HCT116 (cell line): ENCODE results near the gene PRR14L. TPM values are rescaled to one million over a fixed set of nuclear protein-coding genes. Genes with fewer than 3 reads are reported as not detected.

Experiments used
- CEBPB ChIP-seq: IDR thresholded peaks from 2 replicates; pipeline ENCODE4 v1.6.1; 2012; ENCODE audit warnings: low read depth
- EGR1 ChIP-seq: IDR thresholded peaks from 2 replicates; pipeline ENCODE4 v1.6.1; 2012; ENCODE audit warnings: low read depth
- ELF1 ChIP-seq: IDR thresholded peaks from 2 replicates; pipeline ENCODE4 v1.6.1; 2012; ENCODE audit warnings: low read depth, borderline replicate concordance
- EZH2 ChIP-seq: fragments of 200-600 bp; sonication (generic); IDR thresholded peaks from 2 replicates; pipeline ENCODE4 v1.6.1; 2017; ENCODE audit warnings: antibody characterized with exemption, mixed run types
- EZH2phosphoT487 ChIP-seq: fragments of 200-600 bp; IDR thresholded peaks from 2 replicates; pipeline ENCODE4 v1.6.1; 2018; ENCODE audit warnings: antibody characterized with exemption, borderline replicate concordance
- FOSL1 ChIP-seq: IDR thresholded peaks from 2 replicates; pipeline ENCODE4 v1.6.1; 2012; ENCODE audit warnings: low read depth
- JUND ChIP-seq: IDR thresholded peaks from 2 replicates; pipeline ENCODE4 v1.6.1; 2012
- POLR2A ChIP-seq: IDR thresholded peaks from 2 replicates; pipeline ENCODE4 v1.7.0; 2011; ENCODE audit warnings: borderline replicate concordance; ENCODE audit not compliant: insufficient read depth, insufficient read length; ENCODE audit errors: extremely low read depth
- POLR2AphosphoS5 ChIP-seq: IDR thresholded peaks from 2 replicates; pipeline ENCODE4 v1.6.1; 2011; ENCODE audit warnings: mild to moderate bottlenecking, low read depth, low read length, moderate library complexity
- SIN3A ChIP-seq: IDR thresholded peaks from 2 replicates; pipeline ENCODE4 v1.6.1; 2012; ENCODE audit warnings: low read depth
- SP1 ChIP-seq: IDR thresholded peaks from 2 replicates; pipeline ENCODE4 v1.6.1; 2012; ENCODE audit warnings: low read depth
- SRF ChIP-seq: IDR thresholded peaks from 2 replicates; pipeline ENCODE4 v1.6.1; 2012; ENCODE audit warnings: low read depth
- TCF7L2 ChIP-seq: IDR thresholded peaks from 2 replicates; pipeline ENCODE4 v1.7.0; 2011; ENCODE audit warnings: borderline replicate concordance, inconsistent platforms; ENCODE audit not compliant: insufficient read depth, insufficient read length; ENCODE audit errors: extremely low read depth
- YY1 ChIP-seq: IDR thresholded peaks from 2 replicates; pipeline ENCODE4 v1.6.1; 2011; ENCODE audit warnings: low read length, low read depth, moderate library complexity, mild to moderate bottlenecking; ENCODE audit not compliant: insufficient replicate concordance; ENCODE audit errors: extremely low read depth
- ZFX ChIP-seq: fragments of 450-650 bp; IDR thresholded peaks from 2 replicates; pipeline ENCODE4 v1.6.1; 2017
- ZNF274 ChIP-seq: fragments of 200-500 bp; sonication (Bioruptor generic); IDR thresholded peaks from 2 replicates; pipeline ENCODE4 v1.6.1; 2014; ENCODE audit warnings: mild to moderate bottlenecking, low read depth, low read length, inconsistent platforms
- total RNA-seq: library from RNA; stranded (reverse); gene quantifications from one replicate; pipeline ENCODE4 v1.2.1, GENCODE V29; 2021; ENCODE audit not compliant: unreplicated experiment
- TF ChIP-seq, protein P1 (sequence below): IDR thresholded peaks from 2 replicates; pipeline ENCODE4 v1.6.1; 2012; ENCODE audit warnings: low read depth
- TF ChIP-seq, protein P2 (sequence below): IDR thresholded peaks from 2 replicates; pipeline ENCODE4 v1.6.1; 2012

Gene PRR14L
- total RNA-seq, 1 experiment from 2014 or later, result 61.5 TPM

DNA sequence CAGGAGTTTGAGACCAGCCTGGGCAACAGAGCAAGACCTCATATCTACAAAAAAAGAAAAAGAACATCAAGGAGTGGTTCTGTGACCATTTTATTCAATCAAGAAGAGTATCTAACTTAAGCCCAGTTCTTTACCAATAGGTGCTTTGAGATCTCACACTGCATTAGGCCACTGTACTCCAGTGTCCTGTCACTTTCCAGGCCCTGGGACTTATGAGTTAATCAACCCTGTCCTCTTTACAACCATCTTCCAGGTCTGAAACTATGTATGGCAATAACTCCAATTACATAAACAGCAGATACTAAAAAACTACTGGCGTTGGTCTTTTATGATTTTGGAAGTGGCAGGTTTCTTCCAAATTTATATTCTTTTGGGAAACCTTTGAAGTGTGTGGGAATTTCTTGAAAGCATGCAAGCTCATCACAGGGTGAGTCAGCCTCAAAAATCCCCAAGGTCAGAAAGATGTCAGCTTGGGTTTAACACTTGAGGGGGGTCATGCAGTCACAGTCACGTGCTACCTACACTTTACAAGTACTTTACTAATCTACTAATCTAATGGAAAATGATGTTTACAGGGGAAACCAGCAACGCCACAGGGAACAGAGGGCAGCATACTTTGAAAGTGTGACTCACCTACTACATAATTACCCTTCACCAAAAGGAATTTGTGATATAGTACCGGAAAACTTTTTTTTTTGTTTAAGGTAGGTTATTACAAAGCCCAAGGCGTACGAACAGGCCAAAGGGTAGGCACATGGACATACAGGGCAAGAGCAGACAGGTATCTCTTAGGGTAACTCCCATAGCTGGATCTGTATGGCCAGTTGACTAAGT is 103.5 kb downstream of the PRR14L start (continued):
- TF ChIP-seq, protein P1, sequence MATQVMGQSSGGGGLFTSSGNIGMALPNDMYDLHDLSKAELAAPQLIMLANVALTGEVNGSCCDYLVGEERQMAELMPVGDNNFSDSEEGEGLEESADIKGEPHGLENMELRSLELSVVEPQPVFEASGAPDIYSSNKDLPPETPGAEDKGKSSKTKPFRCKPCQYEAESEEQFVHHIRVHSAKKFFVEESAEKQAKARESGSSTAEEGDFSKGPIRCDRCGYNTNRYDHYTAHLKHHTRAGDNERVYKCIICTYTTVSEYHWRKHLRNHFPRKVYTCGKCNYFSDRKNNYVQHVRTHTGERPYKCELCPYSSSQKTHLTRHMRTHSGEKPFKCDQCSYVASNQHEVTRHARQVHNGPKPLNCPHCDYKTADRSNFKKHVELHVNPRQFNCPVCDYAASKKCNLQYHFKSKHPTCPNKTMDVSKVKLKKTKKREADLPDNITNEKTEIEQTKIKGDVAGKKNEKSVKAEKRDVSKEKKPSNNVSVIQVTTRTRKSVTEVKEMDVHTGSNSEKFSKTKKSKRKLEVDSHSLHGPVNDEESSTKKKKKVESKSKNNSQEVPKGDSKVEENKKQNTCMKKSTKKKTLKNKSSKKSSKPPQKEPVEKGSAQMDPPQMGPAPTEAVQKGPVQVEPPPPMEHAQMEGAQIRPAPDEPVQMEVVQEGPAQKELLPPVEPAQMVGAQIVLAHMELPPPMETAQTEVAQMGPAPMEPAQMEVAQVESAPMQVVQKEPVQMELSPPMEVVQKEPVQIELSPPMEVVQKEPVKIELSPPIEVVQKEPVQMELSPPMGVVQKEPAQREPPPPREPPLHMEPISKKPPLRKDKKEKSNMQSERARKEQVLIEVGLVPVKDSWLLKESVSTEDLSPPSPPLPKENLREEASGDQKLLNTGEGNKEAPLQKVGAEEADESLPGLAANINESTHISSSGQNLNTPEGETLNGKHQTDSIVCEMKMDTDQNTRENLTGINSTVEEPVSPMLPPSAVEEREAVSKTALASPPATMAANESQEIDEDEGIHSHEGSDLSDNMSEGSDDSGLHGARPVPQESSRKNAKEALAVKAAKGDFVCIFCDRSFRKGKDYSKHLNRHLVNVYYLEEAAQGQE, result no peak
- TF ChIP-seq TCF7L2 (peak; percentile 96), JUND (peak; percentile 87), FOSL1 (peak; percentile 80), POLR2AphosphoS5 (peak; percentile 24; the same call in 1 of the 2 replicates), ELF1 (no peak), YY1 (no peak), CEBPB (no peak), SP1 (peak; percentile 69), POLR2A (no peak), ZFX (no peak), ZNF274 (no peak), SIN3A (peak; percentile 46), EGR1 (no peak), EZH2 (no peak), EZH2phosphoT487 (no peak), SRF (0 out of 2 replicates have a peak, but pooled peaks have one; percentile 36)
- TF ChIP-seq, protein P2, sequence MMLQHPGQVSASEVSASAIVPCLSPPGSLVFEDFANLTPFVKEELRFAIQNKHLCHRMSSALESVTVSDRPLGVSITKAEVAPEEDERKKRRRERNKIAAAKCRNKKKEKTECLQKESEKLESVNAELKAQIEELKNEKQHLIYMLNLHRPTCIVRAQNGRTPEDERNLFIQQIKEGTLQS, result no peak
